Measurements from ENCODE around the gene MCL1.

DNA sequence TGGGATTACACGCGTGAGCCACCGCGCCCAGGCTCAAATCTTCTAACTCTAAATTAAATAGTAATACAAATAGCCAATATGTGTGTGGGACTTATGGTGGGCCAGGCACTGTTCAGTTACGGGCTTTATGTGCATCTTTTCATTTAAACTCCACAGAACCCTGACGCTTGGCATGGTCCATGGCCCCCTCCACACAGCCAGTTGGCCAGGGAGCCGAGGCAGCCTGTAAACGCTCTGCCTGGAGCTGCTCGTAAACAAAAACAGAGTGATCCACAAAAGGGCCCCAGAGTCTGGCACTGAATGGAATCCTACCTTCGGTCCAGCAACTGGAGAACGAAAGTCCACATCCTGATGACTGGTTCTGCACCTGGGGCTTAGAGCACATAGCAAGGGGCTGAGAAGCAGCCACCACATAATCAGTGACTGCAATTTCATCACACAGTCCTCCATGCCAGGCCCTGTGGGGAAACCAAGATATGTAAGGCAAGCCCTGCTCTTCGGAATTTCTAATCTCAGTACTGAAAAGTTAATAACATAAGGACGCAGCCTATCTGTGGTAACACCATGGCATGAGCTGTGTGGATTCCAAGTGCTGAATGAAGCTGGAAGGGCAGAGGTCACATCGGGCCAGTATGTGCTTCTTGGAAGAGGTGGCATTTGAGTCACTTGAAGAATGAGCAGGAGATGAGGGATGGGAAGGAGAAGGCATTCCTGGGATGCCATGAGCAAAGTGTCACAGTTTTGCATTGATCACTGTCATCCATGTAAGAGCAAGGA is 43.7 kb downstream of the MCL1 start:
- no peak for TF ChIP-seq CTCF (IDR thresholded peaks at IDR 0.05; ENCODE audit: low read length)
- no peak for TF ChIP-seq EZH2 (IDR thresholded peaks at IDR 0.05; ENCODE audit: borderline replicate concordance, low read length)
